ENCODE results near the gene WAPL. TPM values are rescaled to one million over a fixed set of nuclear protein-coding genes. Genes with fewer than 3 reads are reported as not detected.

WAPL gene
- total and polyA plus RNA-seq, 8 donors, result 7.1 to 22.0 (median 12.4) TPM

DNA sequence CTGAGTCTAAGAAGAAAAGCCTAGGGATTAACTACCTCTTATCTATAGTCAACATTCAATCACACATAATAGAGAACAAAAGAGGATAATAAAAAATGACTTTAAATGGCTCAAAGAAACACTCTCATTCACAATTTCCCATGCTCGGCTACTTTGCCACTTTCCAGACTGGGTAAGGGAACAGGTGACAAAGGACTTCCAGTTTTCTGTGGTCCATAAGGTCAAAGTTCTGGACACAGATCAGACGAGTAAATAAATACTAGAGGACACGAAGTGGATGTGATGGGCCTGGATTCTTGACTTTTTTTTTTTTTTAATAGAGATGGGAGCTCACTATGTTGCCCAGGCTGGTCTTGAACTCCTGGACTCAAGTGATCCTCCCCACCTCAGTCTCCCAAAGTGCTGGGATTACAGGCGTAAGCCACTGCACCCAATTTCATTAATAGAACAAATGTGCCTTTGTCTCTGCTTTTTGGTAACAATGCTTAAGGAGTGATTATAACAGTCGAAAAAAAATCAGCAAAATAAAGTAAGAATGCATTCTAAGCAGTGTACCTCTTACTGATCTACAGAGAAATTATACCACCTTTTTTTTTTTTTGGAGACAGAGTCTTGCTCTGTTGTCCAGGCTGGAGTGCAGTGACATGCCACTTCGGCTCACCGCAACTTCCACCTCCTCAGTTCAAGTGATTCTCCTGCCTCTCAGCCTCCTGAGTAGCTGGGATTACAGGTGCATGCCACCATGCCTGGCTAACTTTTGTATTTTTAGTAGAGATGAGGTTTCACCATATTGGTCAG lies 70.6 kb downstream of the WAPL start:
- H3K27ac ChIP-seq, result no peak overlapping the region
- FAIRE-seq, result no peak
- ATAC-seq, result peak in 2 of 4 donors; percentile 20 to 25
- WGBS, 2 donors, result 65% methylated on average over 7 of the region's 7 CpGs
- H3K4me3 ChIP-seq, result no peak overlapping the region
- TF ChIP-seq, protein P1, sequence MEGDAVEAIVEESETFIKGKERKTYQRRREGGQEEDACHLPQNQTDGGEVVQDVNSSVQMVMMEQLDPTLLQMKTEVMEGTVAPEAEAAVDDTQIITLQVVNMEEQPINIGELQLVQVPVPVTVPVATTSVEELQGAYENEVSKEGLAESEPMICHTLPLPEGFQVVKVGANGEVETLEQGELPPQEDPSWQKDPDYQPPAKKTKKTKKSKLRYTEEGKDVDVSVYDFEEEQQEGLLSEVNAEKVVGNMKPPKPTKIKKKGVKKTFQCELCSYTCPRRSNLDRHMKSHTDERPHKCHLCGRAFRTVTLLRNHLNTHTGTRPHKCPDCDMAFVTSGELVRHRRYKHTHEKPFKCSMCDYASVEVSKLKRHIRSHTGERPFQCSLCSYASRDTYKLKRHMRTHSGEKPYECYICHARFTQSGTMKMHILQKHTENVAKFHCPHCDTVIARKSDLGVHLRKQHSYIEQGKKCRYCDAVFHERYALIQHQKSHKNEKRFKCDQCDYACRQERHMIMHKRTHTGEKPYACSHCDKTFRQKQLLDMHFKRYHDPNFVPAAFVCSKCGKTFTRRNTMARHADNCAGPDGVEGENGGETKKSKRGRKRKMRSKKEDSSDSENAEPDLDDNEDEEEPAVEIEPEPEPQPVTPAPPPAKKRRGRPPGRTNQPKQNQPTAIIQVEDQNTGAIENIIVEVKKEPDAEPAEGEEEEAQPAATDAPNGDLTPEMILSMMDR (IDR thresholded peaks at IDR 0.05), result no peak
- intact Hi-C loops (cut with DNase I), result loop anchor here in 1 of 3 donors (10.0 kb wide), 1 partner anchor 64 kb away; no protein-coding TSS in a partner anchor
- H3K4me1 ChIP-seq, result peaks cover 6 to 18% (median 11%) of the 10 kb centered on the region in 3 donors
- peaks cover 0 to 26% (median 0%) of the 10 kb centered on the region in 3 donors for H3K36me3 ChIP-seq
- H3K9me3 ChIP-seq, result no peaks in the 10 kb centered on the region
- no peaks in the 10 kb centered on the region for H3K27me3 ChIP-seq
- DNase-seq, result no peak

- no peak overlapping the region for H3K27ac ChIP-seq
- ATAC-seq (no peak), FAIRE-seq (no peak), DNase-seq (no peak)
- no peaks in the 10 kb centered on the region for H3K27me3 ChIP-seq
- TF ChIP-seq, protein P1 (IDR thresholded peaks at IDR 0.05), result no peak
- intact Hi-C loops (cut with DNase I), result loop anchor here in 1 of 3 donors (10.0 kb wide), 1 partner anchor 65 kb away; no protein-coding TSS in a partner anchor
- peaks cover 0 to 34% (median 0%) of the 10 kb centered on the region in 3 donors for H3K36me3 ChIP-seq
- 86 to 88% methylated on average over 7 of the region's 7 CpGs for WGBS, 2 donors
- H3K9me3 ChIP-seq, result no peaks in the 10 kb centered on the region
- H3K4me3 ChIP-seq, result no peak overlapping the region
- H3K4me1 ChIP-seq, result peaks cover 6 to 18% (median 11%) of the 10 kb centered on the region in 3 donors
These were observed 71.5 kb downstream of the WAPL start for GRCh38 chr10:86449926-86450558.

DNA sequence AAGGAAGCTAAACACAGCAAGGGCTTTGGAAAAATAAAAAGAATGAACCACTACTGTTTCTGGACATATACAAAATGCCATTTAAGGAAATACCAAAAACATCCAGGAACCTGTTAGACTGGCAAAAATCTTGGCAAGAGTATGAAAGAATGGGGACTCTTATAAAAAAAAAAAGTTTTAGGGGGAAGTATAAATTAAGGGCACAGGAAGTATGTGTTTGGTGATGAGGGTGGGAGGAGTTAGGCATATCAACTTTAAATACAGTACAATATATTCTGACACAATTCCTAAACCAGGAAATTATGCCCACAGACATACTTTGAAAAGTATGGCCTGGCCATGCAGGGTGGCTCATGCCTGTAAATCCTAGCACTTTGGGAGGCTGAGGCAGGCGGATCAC lies 74.2 kb downstream of the WAPL start:
- 89 to 95% methylated on average over 1 of the region's 1 CpG for WGBS, 2 donors
- H3K9me3 ChIP-seq, result no peaks in the 10 kb centered on the region
- H3K4me1 ChIP-seq, result peaks cover 6 to 18% (median 11%) of the 10 kb centered on the region in 3 donors
- intact Hi-C loops (cut with DNase I), result no loop called here
- DNase-seq, result no peak
- peak in 2 of 4 donors; percentile 10 to 14 for ATAC-seq
- peaks cover 0 to 29% (median 3%) of the 10 kb centered on the region in 3 donors for H3K36me3 ChIP-seq
- H3K27ac ChIP-seq, result peak overlapping the region in 2 of 4 donors; percentile 12 to 52
- H3K4me3 ChIP-seq, result no peak overlapping the region
- H3K27me3 ChIP-seq, result no peaks in the 10 kb centered on the region
- no peak for FAIRE-seq
- TF ChIP-seq, protein P1 (IDR thresholded peaks at IDR 0.05), result no peak

GRCh38 chr10:86446987-86447386 lies 74.6 kb downstream of the WAPL start:
- WGBS, 2 donors, result 81 to 85% methylated on average over 1 of the region's 1 CpG
- peaks cover 6 to 18% (median 11%) of the 10 kb centered on the region in 3 donors for H3K4me1 ChIP-seq
- H3K27me3 ChIP-seq, result no peaks in the 10 kb centered on the region
- intact Hi-C loops (cut with DNase I), result no loop called here
- FAIRE-seq (no peak), DNase-seq (no peak), ATAC-seq (peak in 2 of 4 donors; percentile 49 to 68)
- H3K27ac ChIP-seq, result peak overlapping the region in 2 of 4 donors; percentile 12 to 52
- H3K4me3 ChIP-seq, result no peak overlapping the region
- peaks cover 0 to 28% (median 5%) of the 10 kb centered on the region in 3 donors for H3K36me3 ChIP-seq
- H3K9me3 ChIP-seq, result no peaks in the 10 kb centered on the region
- TF ChIP-seq, protein P1 (IDR thresholded peaks at IDR 0.05), result no peak
